ENCODE results near the gene ZNF692. TPM values are rescaled to one million over a fixed set of nuclear protein-coding genes. Genes with fewer than 3 reads are reported as not detected.
A peak's percentile ranks its signal among the peaks of the same experiment; 100 is the strongest.

The ZNF692 gene
- total RNA-seq, 1 donor from 2014 or later, result 41.9 TPM

- H3K36me3 ChIP-seq, result peaks cover 78% of the 10 kb centered on the region
- DNase-seq, result no peak
Observed at GRCh38 chr1:248850124-248850523, 8.8 kb downstream of the ZNF692 start.

GRCh38 chr1:248849637-248850036, 9.2 kb downstream of the ZNF692 start:
- DNase-seq (no peak), ATAC-seq (no peak)
- Histone ChIP-seq H3K27me3 (ENCODE audit: low read depth) (no peaks in the 10 kb centered on the region), H3K4me3 (no peak overlapping the region), H3K27ac (no peak overlapping the region), H3K9me3 (no peaks in the 10 kb centered on the region), H3K36me3 (peaks cover 78% of the 10 kb centered on the region), H3K4me1 (no peaks in the 10 kb centered on the region)
- no peak for TF ChIP-seq CTCF (IDR thresholded peaks at IDR 0.05)
- intact Hi-C loops (cut with DNase I), result no loop called here

More at GRCh38 chr1:248850124-248850523, 8.8 kb downstream of the ZNF692 start:
- Histone ChIP-seq H3K4me1 (no peaks in the 10 kb centered on the region), H3K27me3 (ENCODE audit: low read depth) (no peaks in the 10 kb centered on the region), H3K4me3 (no peak overlapping the region), H3K9me3 (no peaks in the 10 kb centered on the region), H3K27ac (no peak overlapping the region)
- intact Hi-C loops (cut with DNase I), result no loop called here
- TF ChIP-seq CTCF (IDR thresholded peaks at IDR 0.05), result no peak
- ATAC-seq, result no peak

DNA sequence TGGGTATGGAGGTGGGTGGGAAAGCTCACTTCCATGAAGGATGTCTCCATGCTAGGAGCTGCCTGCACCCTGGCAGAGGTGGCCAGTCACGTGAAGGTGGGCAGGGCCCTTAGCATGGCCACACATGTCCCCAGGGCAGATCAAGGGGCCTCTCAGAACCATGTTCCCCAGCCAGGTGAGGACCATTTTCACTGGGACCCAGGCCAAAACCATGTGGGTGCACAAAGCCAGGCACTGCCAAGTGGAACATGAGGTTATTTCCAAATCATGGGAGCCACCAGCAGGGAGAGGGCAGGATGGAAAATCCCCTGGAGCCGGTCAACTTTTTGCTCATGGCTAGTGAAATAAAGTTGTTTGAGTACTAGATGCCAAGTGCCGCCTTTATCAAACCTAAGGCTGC, 9.7 kb downstream of the ZNF692 start:
- peaks cover 81% of the 10 kb centered on the region for H3K36me3 ChIP-seq
- no peak for TF ChIP-seq CTCF (IDR thresholded peaks at IDR 0.05)

GRCh38 chr1:248848602-248849001, 10.3 kb downstream of the ZNF692 start:
- ATAC-seq (no peak), DNase-seq (no peak)
- no peaks in the 10 kb centered on the region for H3K27me3 ChIP-seq (ENCODE audit: low read depth)
- H3K4me1 ChIP-seq, result no peaks in the 10 kb centered on the region
- intact Hi-C loops (cut with DNase I), result no loop called here
- no peak overlapping the region for H3K4me3 ChIP-seq
- H3K9me3 ChIP-seq, result no peaks in the 10 kb centered on the region
- TF ChIP-seq CTCF (IDR thresholded peaks at IDR 0.05), result no peak
- peaks cover 75% of the 10 kb centered on the region for H3K36me3 ChIP-seq
- H3K27ac ChIP-seq, result no peak overlapping the region

More for the DNA sequence above, 9.7 kb downstream of the ZNF692 start:
- H3K4me1 ChIP-seq, result no peaks in the 10 kb centered on the region
- intact Hi-C loops (cut with DNase I), result no loop called here
- ATAC-seq (peak; percentile 19 to 27), DNase-seq (no peak)
- H3K27ac ChIP-seq, result no peak overlapping the region
- no peaks in the 10 kb centered on the region for H3K27me3 ChIP-seq (ENCODE audit: low read depth)
- H3K9me3 ChIP-seq, result no peaks in the 10 kb centered on the region
- H3K4me3 ChIP-seq, result no peak overlapping the region

- ATAC-seq (no peak), DNase-seq (no peak)
- Histone ChIP-seq H3K9me3 (no peaks in the 10 kb centered on the region), H3K27me3 (ENCODE audit: low read depth) (no peaks in the 10 kb centered on the region), H3K27ac (no peak overlapping the region), H3K4me3 (no peak overlapping the region), H3K4me1 (no peaks in the 10 kb centered on the region), H3K36me3 (peaks cover 72% of the 10 kb centered on the region)
- intact Hi-C loops (cut with DNase I), result no loop called here
- TF ChIP-seq CTCF (IDR thresholded peaks at IDR 0.05), result no peak
Observed at GRCh38 chr1:248847956-248848561, 10.8 kb downstream of the ZNF692 start.

Measured in lower lobe of right lung (tissue), 2 donors.